DND-41 (cell line): ENCODE data around the gene SLC39A12.
"Not testable (repeated sequence)": the region's sequence is repeated elsewhere in the genome, so short reads cannot be mapped to it uniquely, and the experiment has no call there.

ENCODE experiments used
- CTCF ChIP-seq: IDR thresholded peaks from 2 replicates; pipeline ENCODE4 v1.5.1; 2012; ENCODE audit warnings: borderline replicate concordance, low read length, moderate library complexity, mild to moderate bottlenecking; ENCODE audit not compliant: poor library complexity, severe bottlenecking; ENCODE audit errors: extremely low read depth
- EZH2 ChIP-seq: IDR thresholded peaks from 3 replicates; pipeline ENCODE4 v1.6.1; 2012; ENCODE audit warnings: borderline replicate concordance, low read depth, mild to moderate bottlenecking, moderate library complexity, low read length, inconsistent platforms; ENCODE audit not compliant: severe bottlenecking

- TF ChIP-seq CTCF, EZH2: not testable (repeated sequence)
Measured at GRCh38 chr10:17954372-17954771, 2.7 kb downstream of the SLC39A12 start.
